NCI-H510A (cell line): ENCODE measurements around the gene HYLS1.
A peak's percentile ranks its signal among the peaks of the same experiment; 100 is the strongest.
"Not testable (repeated sequence)": the region's sequence is repeated elsewhere in the genome, so short reads cannot be mapped to it uniquely, and the experiment has no call there.

ENCODE experiments used
- DNase-seq: peaks from one replicate; lab custom pipeline; 2025; lab: John Stamatoyannopoulos, UW

HYLS1 gene

DNA sequence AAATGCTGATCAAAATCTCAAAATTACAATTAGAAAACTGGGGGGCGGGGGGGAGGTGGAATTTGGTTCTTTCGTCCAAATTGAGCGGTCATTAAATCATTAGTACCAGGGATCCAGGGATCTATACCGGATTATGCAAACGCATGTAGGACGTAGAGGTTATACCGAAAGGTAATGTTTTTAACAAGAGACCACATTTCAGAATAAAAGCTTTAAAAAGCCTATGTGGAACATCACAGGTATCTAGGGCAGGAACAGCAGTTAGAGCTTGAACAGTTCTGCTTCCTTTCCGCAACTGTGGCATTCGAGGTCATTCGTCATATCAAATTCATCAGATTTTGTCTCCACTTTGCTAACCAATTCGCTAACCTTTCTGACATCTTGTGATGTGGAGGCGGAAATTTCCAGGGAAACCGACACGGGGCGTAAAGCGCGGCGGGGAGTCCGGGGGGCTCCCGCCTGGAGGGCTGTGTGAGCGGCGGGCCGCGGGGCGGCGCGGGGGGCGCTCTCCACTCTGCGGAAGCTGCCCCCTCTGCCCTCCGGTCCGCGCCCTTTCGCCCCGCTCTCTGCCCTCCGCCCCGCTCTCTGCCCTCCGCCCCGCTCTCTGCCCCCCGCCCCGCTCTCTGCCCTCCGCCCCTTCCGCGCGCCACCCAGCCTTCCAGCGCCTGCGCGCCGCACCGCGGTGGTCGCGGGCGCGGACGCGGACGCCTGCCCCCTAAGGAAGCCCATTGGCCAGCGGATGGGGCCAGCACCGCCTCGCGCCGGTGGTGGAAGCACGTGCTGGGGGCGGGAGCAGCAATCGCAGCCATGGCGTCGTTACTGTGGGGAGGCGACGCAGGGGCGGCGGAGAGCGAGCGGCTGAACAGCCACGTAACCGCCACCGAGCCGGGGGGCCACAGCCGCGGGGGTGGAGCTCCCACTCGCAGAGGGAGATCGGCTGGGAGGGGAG lies 16.5 kb downstream of the HYLS1 start, which contains the start of gene DDX25:
Gene DDX25, plus strand, starts transcription at position 798 of the 949 bp plus-strand sequence. Its CDS starts 10 bp downstream, at position 808.
- peak; percentile 35 for DNase-seq

DNA sequence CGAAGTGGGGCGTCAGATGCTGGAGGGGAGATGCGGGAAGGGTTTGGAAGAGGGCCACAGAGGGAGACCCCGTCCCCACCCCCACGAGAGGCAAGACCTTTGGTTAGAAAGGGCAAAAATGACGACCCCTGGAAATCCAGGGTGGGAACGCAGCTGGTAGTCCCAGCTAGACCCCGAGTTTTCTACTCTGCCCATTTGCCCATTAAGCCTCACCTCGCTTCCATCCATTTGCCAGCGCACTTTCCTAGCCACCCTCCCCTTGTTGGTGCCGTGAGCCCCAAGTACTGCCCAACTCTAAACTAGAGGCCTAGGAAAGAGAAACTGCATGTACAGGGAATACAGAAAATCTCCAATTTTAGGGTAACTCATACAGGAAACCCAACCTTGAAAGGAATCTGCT lies 17.2 kb downstream of the HYLS1 start:
- DNase-seq = no peak

DNA sequence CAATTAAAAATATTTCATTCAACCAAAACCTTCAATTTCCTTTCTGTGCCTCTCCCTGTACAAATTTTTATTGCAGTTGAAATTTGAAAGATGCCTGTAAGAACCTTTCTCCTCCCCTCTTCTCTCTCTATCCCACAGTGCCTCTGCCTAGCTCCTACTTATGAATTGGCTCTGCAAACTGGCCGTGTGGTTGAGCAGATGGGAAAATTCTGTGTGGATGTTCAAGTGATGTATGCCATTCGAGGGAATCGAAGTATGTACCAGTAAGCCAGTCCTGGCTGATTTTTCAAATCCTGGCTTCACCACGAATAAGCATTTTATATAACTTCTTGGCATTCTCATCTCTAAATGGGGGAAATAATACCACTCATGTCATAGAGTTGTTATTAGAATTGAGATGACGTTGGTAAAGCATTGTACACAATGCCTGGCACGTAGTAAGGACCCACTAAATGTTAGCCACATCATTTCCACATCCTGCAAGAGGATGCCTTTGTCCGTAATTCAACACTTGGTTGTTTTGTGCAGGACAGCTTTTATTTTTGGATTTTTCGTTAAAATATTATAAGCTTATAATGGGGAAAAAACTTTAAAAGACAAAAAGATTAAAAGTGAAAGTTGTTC lies 22.9 kb downstream of the HYLS1 start:
- no peak for DNase-seq

DNA sequence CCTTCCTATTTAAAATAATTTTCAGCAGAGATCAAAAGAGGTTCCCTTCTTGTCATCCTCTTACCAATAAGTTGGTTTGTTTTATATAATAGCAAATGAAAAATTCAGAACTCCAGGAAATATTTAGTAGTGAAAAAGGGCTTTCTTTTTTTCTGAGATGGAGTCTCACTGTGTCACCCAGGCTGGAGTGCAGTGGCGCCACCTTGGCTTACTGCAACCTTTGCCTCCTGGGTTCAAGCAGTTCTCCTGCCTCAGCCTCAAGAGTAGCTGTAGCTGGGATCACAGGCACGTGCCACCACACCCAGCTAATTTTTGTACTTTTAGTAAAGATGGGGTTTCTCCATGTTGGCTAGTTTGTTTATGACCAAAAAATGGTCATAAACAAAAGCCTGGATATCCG lies 27.1 kb downstream of the HYLS1 start:
- not testable (repeated sequence) for DNase-seq

DNA sequence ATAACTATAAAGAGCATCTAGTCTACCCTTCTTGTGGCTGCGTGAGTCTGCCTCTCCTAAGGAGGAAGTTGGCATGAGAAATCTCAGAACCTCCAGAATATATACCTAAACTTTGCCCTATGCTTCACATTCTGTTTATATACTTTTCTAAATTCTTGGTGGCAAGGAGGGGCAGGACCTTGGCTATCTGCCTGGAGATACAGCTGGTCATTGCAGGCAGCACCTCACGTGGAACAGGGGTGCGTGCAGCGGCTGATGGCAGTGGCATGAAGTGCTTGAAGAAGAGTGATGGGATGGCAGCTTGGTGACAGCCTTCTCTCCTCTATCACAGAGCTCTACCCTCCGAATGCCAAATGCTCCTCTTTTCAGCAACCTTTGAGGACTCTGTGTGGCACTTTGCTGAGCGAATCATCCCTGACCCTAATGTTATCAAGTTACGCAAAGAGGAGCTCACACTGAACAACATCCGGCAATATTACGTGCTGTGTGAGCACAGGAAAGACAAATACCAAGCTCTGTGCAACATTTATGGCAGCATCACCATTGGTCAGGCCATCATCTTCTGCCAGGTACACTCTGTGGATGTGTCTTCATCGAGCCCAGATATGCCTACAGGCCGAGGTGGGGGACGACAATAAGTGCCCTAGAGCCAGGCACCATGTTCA lies 29.3 kb downstream of the HYLS1 start:
- no peak for DNase-seq

DNA sequence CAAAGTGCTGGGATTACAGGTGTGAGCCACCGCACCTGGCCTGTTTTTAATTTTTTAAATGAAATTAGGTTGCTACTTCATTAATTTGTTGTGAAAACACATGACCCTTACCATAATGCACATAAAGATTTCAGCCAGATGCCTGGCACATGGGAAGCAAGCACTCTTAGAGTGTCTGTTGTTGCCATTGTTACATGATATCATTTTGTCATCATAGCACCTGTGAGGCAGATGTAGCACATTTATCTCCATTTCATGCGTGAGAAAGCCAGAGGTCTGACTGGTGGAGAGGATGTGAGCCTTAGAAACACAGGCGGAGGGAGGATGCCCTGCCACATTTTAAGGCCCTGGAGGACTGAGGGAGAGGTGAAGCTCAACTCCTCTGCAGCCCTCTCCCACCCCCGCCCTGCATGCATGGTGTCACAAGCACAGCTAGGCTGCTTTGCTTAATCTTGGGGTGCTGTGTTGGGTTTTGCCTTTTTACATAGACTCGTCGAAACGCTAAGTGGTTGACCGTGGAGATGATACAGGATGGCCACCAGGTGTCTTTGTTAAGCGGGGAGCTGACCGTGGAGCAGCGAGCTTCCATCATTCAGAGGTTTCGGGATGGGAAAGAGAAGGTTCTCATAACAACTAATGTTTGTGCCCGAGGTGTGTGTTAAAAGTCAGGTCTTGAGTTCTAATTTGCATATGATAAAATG lies 30.8 kb downstream of the HYLS1 start:
- no peak for DNase-seq

DNA sequence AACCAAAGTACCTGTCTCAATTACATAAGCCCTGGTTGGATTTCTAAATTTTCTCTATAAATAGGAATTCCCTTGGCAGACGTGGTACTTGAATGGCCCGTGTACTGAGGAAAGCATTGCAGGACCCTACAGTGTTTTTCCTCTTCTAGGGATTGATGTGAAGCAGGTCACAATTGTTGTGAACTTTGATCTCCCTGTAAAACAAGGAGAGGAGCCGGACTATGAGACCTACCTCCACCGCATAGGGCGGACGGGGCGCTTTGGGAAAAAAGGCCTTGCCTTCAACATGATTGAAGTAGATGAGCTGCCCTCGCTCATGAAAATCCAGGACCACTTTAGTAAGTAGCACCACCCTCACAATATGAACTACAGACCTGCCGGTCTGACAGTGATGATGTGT lies 33.6 kb downstream of the HYLS1 start:
- no peak for DNase-seq

DNA sequence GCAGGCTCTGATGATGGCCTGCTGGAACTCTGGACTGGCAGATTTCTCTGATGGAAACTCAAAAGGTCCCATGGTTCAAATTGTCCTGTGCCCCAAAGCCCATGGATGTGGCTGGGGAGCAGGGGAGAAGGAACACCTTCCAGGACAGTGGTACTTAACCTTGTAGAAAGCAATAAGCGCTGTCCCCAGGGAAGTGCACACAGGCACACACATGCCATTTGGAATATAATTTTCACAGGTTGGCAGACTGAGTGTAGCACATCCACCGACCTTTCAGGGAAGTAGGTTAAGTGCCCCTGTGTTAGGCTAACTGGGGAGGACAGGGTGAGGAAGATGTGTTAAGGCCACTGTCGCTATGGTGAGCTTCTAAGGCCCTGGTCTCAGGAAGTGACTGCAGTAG lies 34.7 kb downstream of the HYLS1 start:
- no peak for DNase-seq

DNA sequence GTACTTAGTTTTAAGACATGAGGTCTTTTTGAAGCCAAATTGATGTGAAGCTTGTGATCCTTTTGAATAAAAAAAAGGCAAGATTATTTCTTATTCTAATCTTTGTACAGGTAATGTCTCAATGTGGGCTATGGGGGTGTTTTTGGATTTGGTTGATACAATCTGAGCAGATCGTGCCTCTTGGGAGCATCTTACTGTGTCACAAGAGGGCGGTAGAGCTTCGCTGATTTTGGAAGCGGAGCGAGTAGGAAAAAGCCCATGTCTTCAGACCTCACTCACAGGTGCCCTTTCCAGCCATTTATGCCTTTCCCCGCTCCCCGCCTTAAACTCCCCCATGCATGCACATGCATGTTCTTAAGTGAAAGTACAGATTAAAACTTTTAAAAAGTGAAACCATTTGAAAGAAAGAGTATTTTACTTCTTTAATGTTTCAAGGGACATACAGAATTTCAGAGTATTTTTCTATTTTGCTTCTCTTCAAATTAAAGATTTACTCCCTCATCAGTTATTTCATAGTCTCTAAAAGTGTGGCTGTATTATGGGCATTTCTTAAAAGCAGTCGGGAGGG lies 35.6 kb downstream of the HYLS1 start:
- DNase-seq = peak; percentile 14

DNA sequence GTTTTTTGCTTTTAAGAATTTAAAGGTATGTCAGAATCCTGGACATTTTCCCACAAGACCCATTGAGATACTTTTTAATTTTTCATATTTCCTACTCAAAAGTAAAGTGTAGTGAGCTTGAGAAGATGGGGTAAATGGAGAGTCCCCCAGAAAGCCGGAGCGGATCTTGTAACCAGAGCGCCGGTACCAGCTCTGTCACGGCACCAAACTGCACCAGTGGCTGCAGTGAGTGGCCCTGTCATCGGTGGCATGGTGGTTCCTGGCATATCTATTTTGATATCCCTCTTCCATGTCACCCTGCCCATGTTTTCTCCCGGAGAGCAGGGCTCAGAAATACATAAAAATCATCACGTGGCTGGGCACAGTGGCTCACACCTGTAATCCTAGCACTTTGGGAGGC lies 36.2 kb downstream of the HYLS1 start:
- DNase-seq = no peak

DNA sequence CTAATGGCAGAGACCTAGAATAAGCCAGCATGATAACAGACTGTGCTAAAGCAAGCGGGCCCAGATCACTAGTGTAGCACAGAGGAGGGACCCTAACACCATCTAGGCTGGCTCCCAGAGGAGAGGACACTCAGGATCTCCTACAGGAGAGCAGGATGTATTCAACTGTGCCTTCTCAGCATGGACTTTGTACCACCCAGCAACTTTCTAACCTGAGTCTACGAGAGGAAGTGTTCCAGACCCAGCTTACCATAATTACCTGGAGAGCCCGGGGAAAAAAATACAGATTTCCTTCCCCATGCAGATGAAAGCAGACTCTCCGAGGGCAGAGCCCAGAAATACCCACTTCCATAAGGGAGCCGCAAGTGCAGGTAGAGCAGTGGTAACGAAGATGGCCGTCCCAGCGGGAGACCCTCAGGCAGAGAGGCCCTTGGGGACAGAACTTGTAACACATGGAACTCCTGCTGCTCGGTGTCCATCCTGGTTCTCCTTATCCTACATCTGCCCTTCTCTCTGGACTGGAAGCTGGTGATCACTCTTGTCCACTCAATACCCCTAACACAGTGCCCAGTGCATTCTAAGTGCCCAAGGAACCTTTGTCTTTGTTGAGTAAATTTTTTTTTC lies 37.0 kb downstream of the HYLS1 start:
- DNase-seq = no peak

DNA sequence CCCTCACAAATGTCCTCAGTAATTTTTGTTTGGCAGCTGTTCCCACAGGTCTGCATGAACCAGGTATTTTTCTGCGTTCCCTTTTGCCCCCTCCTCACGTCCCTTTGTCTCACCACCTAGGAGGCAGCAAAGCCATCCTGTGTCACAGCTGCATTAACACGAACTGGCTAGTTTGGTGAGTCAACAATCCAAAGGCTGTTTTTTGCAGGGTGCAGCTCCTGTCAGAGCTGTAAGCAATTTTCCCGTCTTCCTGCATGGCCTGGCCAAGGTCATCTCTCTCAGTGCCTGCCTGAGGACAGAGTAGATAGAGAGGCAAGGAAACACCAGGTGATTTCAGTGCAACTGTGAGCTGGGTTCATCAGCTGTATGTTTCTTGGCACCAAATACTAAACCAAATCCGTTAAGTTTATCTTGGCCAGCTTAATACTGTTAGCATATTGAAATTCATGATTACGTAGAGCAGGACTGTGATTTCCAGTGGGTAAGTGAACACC lies 37.8 kb downstream of the HYLS1 start:
- no peak for DNase-seq

DNA sequence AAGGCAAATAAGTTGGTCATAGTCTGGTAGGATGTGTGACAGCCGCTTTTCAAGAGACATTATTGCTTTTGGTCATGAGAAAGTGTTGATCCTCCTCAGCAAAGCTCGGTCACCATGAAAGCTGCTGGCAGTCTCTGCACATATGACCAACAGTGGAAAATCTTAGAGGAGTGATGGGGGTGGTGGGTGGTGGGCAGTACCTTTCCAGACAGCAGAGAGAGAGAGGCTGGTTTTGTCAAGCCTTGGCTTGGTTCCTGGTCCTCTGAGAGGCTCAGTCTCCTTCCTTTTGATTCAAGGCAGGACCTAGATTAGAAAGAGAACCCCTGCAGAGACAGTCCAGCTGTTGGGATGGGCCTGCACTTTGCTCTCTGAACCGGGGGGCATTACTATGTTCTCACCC lies 38.3 kb downstream of the HYLS1 start:
- DNase-seq = no peak

DNA sequence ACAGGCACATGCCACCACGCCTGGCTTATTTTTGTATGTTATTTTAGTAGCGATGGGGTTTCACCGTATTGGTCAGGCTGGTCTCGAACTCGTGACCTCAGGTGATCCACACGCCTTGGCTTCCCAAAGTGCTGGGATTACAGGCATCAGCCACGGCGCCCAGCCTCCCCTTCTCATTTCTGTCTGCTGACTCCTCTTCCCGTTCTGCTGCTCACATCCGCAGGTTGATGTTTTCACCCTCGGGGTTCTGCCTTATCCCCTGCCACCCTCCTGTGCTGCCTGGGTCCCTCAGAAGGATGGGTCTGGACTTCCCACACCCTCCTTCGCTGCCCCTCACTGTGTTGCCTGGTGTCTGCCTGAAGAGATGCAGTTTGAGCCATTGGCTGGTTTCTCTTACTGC lies 39.2 kb downstream of the HYLS1 start:
- no peak for DNase-seq

DNA sequence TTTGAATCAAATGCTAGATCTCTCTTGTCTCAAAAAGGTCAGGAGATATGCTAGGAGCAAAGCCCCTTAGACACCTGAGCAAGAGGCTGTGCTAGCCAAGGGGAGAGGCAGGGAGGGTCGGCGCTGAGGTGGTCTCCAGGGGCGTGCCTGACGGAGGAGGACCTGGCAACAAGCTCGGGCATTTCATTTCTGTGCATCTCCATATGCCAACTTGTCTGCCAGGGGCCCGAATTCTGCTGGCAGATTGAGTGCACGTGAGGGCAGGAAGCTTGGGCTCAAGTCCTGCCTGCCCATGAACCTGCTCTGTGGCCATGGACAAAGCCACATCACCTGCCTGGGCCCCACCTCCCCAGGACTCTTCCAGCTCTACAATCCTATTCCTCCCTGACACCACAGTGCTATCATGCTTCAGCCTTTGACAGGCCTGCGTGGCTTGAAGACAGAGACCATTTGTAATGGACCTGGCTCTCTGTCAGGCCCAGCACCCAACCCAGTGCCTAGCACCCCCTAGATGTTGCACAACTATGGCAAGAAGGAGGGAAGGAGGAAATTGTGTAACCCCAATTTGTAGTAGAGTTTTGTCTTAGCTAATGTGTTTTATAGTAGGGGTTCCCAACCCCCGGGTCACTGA lies 42.1 kb downstream of the HYLS1 start:
- no peak for DNase-seq

DNA sequence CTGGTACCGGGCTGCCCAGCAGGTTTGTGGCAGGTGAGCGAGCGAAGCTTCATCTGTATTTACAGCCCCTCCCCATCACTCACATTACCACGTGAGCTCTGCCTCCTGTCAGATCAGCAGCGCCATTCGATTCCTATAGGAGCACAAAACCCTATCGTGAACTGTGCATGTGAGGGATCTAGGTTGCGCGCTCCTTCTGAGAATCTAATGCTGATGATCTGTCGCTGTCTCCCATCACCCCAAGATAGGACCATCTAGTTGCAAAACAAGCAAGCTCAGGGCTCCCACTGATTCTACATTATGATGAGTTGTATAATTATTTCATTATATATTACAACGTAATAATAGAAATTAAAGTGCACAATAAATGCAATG lies 42.6 kb downstream of the HYLS1 start:
- DNase-seq = no peak

DNA sequence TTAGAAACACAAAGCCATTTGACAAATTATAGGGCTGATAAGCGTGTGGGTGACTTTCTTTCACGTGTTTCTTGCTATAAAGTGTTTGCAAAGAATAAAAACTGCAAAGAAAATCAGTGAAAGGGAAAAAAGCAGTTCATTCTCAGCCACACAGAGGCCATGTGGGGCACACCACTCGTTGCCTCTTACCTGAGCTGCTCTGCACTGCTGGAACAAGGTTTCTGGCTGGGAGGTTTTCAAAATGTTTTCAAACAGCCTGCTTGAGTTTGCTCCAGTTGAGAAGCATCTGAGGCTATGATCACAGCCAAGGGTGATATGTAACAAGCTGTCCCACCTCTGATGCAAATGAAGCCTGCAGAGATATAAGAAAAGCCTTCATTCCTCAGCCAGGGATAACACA lies 43.6 kb downstream of the HYLS1 start:
- no peak for DNase-seq

DNA sequence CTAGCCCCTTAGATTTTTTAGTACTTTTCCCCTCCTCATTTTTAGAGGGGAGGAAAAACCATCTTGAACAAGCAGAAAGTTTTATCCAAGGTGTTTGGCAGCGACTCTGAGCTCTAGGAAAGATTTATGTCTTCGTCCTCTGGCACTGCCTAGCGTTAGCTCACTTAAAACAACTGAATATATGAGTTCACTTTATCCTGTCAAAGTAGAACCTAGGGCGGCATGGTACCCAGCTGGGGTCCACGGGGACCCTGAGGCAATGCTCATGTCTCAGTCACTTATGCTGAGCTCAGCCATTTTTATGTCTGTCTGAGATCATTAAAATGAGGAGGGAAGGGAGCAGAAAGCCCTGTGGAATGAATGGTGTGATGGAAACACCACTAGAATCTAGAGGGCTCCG lies 44.2 kb downstream of the HYLS1 start:
- DNase-seq = no peak

DNA sequence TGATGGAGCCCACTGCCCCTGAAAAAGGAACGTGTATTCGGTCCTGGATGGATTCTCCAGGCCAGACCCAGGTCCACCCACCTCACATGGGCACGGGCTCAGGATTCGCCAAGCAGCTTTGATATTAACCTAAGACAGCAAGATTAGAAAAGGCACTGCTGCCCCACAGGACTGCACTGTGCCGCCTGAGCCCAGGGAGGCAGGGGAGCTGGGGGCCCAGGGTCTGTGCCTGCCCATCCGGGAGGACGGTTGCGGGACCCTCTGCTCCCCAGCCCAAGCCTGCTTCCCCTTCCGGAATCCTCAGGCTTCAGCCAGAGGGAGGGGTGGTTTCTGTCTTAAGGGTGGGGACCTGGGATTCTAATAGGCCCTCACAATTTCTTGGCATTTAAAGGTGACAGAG lies 44.8 kb downstream of the HYLS1 start:
- DNase-seq = no peak

DNA sequence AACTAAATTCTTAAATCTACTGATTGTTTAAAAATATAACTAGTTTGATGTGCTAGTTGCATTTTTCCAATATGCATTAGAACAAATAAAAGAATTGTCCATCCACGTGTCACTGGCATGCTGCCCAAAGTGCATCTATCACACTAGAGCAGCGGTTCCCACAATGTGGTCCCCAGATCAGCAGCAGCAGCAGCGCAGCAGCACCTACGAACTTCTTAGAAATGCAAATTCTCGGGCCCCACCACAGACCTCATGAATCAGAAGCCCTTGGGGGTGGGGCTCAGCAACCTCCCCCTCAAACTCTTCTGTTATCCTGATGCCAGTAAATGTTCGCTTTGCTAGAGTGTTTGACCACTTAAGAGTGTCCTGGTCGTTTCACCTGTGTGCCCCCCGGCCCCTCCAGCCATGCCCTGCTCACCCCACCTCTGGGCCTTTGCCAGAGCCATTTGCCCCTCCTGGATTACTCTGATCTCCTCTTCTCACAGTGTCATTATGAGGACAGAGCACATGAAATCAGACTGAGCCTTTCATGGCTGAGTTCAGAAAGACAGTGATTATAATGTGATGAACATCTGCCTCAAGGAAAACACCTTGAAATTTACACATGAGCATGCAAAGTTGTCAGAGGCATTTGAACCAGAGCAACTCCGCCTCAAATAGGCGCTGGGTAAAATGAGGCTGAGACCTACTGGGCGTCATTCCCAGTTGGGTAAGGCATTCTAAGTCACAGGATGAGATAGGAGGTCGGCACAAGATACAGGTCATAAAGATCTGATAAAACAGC lies 45.8 kb downstream of the HYLS1 start:
- no peak for DNase-seq
